Thyroid gland (tissue), 4 donors: Measurements from ENCODE around the gene STIM2. TPM values are rescaled to one million over a fixed set of nuclear protein-coding genes. Genes with fewer than 3 reads are reported as not detected.

Source experiments
- DNase-seq, 2 donors: peaks; one replicate each; pipeline ENCODE4 v3.0.0-alpha.2; 2019
- H3K27ac ChIP-seq, 3 donors: fragments of 200-600 bp; sonication (generic); 1 replicate in 2 of 3; 2 replicates in 1 of 3; pipeline ENCODE4 v1.5.1; 2016 to 2019; ENCODE audit warnings: mild to moderate bottlenecking in 1 of 3, moderate library complexity in 1 of 3
- H3K27me3 ChIP-seq: fragments of 200-600 bp; sonication (generic); one replicate; pipeline ENCODE4 v1.5.1; 2019
- H3K36me3 ChIP-seq, 2 donors: fragments of 200-600 bp; sonication (generic); one replicate each; pipeline ENCODE4 v1.5.1; 2016 to 2019
- H3K4me1 ChIP-seq, 2 donors: fragments of 200-600 bp; sonication (generic); one replicate each; pipeline ENCODE4 v1.5.1; 2017 to 2019
- H3K4me3 ChIP-seq, 3 donors: fragments of 200-600 bp; sonication (generic); replicated peaks in 1 of 3; 1 replicate in 2 of 3; 2 replicates in 1 of 3; pipeline ENCODE4 v1.5.1; 2016; ENCODE audit warnings: mild to moderate bottlenecking in 1 of 3
- H3K9me3 ChIP-seq: fragments of 200-600 bp; sonication (generic); one replicate; pipeline ENCODE4 v1.5.1; 2017
- POLR2A ChIP-seq, 2 donors: fragments of 450-650 bp; IDR thresholded peaks; one replicate each; pipeline ENCODE4 v1.6.1; 2017; ENCODE audit warnings: antibody characterized with exemption in 2 of 2, mild to moderate bottlenecking in 2 of 2, moderate library complexity in 1 of 2
- whole genome bisulfite sequencing, 2 donors: methylation state at CpG; one replicate each; pipeline ENCODE4 v1.1.5; 2017; 5-methylcytosine and 5-hydroxymethylcytosine counted together
- intact Hi-C: fragments of 100-400 bp; cut with DNase I; formaldehyde crosslinking; loops from one replicate; pipeline ENCODE4 v1.15.1; 2023
- total RNA-seq, 4 donors: library from RNA; depleted of rRNA; stranded (reverse); fragments of >200 nt; gene quantifications; one replicate each; pipeline ENCODE4 v1.2.3, GENCODE V29; 2016
- TF ChIP-seq, protein P1 (sequence below), 6 experiments: fragments of 200-600 bp in 3 of 6; fragments of 450-650 bp in 3 of 6; sonication (generic) in 3 of 6; IDR thresholded peaks; one replicate each; pipeline ENCODE4 v1.5.1; 2016 to 2019; ENCODE audit warnings: antibody characterized with exemption in 6 of 6, mild to moderate bottlenecking in 2 of 6, inconsistent platforms in 1 of 6, moderate library complexity in 1 of 6

The STIM2 gene
- total RNA-seq, 4 donors from 2014 or later, result 16.4 to 39.1 (median 18.5) TPM

GRCh38 chr4:26815706-26816105, 44.9 kb upstream of the STIM2 start:
- no peak for TF ChIP-seq POLR2A (IDR thresholded peaks at IDR 0.05)
- TF ChIP-seq, protein P1, sequence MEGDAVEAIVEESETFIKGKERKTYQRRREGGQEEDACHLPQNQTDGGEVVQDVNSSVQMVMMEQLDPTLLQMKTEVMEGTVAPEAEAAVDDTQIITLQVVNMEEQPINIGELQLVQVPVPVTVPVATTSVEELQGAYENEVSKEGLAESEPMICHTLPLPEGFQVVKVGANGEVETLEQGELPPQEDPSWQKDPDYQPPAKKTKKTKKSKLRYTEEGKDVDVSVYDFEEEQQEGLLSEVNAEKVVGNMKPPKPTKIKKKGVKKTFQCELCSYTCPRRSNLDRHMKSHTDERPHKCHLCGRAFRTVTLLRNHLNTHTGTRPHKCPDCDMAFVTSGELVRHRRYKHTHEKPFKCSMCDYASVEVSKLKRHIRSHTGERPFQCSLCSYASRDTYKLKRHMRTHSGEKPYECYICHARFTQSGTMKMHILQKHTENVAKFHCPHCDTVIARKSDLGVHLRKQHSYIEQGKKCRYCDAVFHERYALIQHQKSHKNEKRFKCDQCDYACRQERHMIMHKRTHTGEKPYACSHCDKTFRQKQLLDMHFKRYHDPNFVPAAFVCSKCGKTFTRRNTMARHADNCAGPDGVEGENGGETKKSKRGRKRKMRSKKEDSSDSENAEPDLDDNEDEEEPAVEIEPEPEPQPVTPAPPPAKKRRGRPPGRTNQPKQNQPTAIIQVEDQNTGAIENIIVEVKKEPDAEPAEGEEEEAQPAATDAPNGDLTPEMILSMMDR (IDR thresholded peaks at IDR 0.05), result no peak
- intact Hi-C loops, result no loop called here
- no peak overlapping the region for H3K4me3 ChIP-seq
- 83 to 87% methylated on average over 5 of the region's 5 CpGs for WGBS, 2 donors
- H3K4me1 ChIP-seq, result peaks cover 0 to 5% of the 10 kb centered on the region in 2 donors
- no peaks in the 10 kb centered on the region for H3K9me3 ChIP-seq
- no peak overlapping the region for H3K27ac ChIP-seq
- no peak for DNase-seq
- H3K27me3 ChIP-seq, result no peaks in the 10 kb centered on the region
- no peaks in the 10 kb centered on the region for H3K36me3 ChIP-seq

- H3K36me3 ChIP-seq, result no peaks in the 10 kb centered on the region
- TF ChIP-seq, protein P1 (IDR thresholded peaks at IDR 0.05), result no peak
- TF ChIP-seq POLR2A (IDR thresholded peaks at IDR 0.05), result no peak
- H3K27me3 ChIP-seq, result no peaks in the 10 kb centered on the region
- no peak overlapping the region for H3K4me3 ChIP-seq
- H3K9me3 ChIP-seq, result no peaks in the 10 kb centered on the region
- peaks cover 0 to under 1% of the 10 kb centered on the region in 2 donors for H3K4me1 ChIP-seq
- 42 to 43% methylated on average over 4 of the region's 4 CpGs for WGBS, 2 donors
- no peak overlapping the region for H3K27ac ChIP-seq
- intact Hi-C loops, result no loop called here
- no peak for DNase-seq
Observed at GRCh38 chr4:26819026-26819425, 41.6 kb upstream of the STIM2 start.

DNA sequence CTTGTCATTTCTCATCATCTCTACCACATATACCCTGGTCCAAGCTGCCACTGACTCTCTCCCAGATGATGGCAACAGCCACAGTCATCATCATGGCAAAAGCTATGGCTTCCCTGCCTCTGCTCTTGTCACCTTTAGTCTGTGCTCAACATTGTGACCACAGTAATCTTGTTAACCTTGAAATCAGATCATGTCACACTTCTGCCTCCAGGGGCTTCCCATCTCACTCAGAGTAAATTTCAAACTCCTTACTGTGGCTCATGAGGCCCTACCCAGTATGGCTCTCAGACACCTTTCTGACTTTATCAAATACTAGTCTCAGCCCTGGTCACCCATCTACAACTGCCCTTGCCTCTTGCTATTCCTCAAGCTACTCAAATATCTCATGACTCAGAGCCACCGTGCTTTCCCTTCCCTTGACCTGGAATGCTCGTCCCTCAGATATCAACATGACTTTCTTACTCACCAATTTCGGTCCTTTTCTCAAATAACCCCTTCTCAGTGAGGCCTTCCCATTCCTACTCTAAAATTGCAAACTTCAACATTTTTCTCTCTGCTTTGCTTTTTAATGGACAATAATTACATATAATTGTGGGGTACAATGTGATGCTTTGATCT, 41.1 kb upstream of the STIM2 start:
- Histone ChIP-seq H3K4me3 (no peak overlapping the region), H3K36me3 (no peaks in the 10 kb centered on the region), H3K9me3 (no peaks in the 10 kb centered on the region), H3K4me1 (no peaks in the 10 kb centered on the region), H3K27ac (no peak overlapping the region), H3K27me3 (no peaks in the 10 kb centered on the region)
- WGBS, 2 donors, result 95 to 97% methylated on average over 3 of the region's 3 CpGs
- TF ChIP-seq, protein P1 (IDR thresholded peaks at IDR 0.05), result no peak
- no peak for TF ChIP-seq POLR2A (IDR thresholded peaks at IDR 0.05)
- intact Hi-C loops, result no loop called here
- DNase-seq, result no peak

DNA sequence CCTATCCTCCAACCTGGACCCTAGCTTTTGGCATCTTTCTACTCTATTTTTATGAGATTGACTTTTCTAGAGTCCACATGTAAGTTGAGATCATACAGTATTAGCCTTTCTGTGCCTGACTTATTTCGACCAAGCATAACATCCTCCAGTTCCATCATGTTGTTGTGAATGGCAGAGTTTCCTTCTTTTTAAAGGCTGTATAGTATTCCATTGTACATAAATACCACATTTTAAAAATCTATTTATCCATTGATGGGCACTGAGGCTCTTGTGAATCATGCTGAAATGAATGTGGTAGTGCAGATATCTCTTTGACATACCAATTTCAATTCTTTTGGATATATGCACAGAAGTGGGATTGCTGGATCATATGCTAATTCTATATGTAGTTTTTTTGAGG, 40.3 kb upstream of the STIM2 start:
- Histone ChIP-seq H3K4me3 (no peak overlapping the region), H3K4me1 (no peaks in the 10 kb centered on the region), H3K9me3 (no peaks in the 10 kb centered on the region), H3K36me3 (no peaks in the 10 kb centered on the region), H3K27ac (no peak overlapping the region), H3K27me3 (no peaks in the 10 kb centered on the region)
- TF ChIP-seq, protein P1 (IDR thresholded peaks at IDR 0.05), result no peak
- TF ChIP-seq POLR2A (IDR thresholded peaks at IDR 0.05), result no peak
- intact Hi-C loops, result no loop called here
- 98% methylated on average over 1 of the region's 1 CpG for WGBS, 2 donors
- no peak for DNase-seq

GRCh38 chr4:26821031-26821430, 39.6 kb upstream of the STIM2 start:
- Histone ChIP-seq H3K4me3 (no peak overlapping the region), H3K4me1 (no peaks in the 10 kb centered on the region), H3K9me3 (no peaks in the 10 kb centered on the region), H3K36me3 (no peaks in the 10 kb centered on the region), H3K27me3 (no peaks in the 10 kb centered on the region), H3K27ac (no peak overlapping the region)
- intact Hi-C loops, result no loop called here
- WGBS, 2 donors, result 79 to 92% methylated on average over 3 of the region's 3 CpGs
- no peak for TF ChIP-seq POLR2A (IDR thresholded peaks at IDR 0.05)
- TF ChIP-seq, protein P1 (IDR thresholded peaks at IDR 0.05), result no peak
- DNase-seq, result no peak
